Mesendoderm (in vitro differentiated cells): ENCODE data around the gene SLC26A1.

Experiments
- DNase-seq: peaks from one replicate; pipeline ENCODE4 v3.0.0; 2013
- H2AK5ac ChIP-seq: 2 replicates; pipeline ENCODE4 v1.6.1; 2013; ENCODE audit warnings: low read length, inconsistent platforms
- H2BK120ac ChIP-seq: 2 replicates; pipeline ENCODE4 v1.6.1; 2013; ENCODE audit warnings: low read depth, mild to moderate bottlenecking, low read length, moderate library complexity, mixed read lengths
- H2BK15ac ChIP-seq: replicated peaks from 2 replicates; pipeline ENCODE4 v1.6.1; 2013; ENCODE audit warnings: low read depth, mild to moderate bottlenecking, moderate library complexity
- H2BK5ac ChIP-seq: 2 replicates; pipeline ENCODE4 v1.6.1; 2013; ENCODE audit warnings: low read length, inconsistent platforms
- H3K18ac ChIP-seq: 2 replicates; pipeline ENCODE4 v1.6.1; 2013; ENCODE audit warnings: mild to moderate bottlenecking, low read length, mixed read lengths
- H3K23ac ChIP-seq: one replicate; pipeline ENCODE4 v1.6.1; 2013; ENCODE audit warnings: low read length
- H3K27ac ChIP-seq: 2 replicates; pipeline ENCODE4 v1.5.1; 2013; ENCODE audit warnings: low read depth, mild to moderate bottlenecking, inconsistent platforms, low read length, moderate library complexity
- H3K27me3 ChIP-seq: 2 replicates; pipeline ENCODE4 v1.6.1; 2013; ENCODE audit warnings: low read length, control low read depth, mild to moderate bottlenecking, inconsistent platforms; ENCODE audit not compliant: insufficient read depth, poor library complexity
- H3K36me3 ChIP-seq: 2 replicates; pipeline ENCODE4 v1.6.1; 2013; ENCODE audit warnings: low read length, inconsistent platforms; ENCODE audit not compliant: control insufficient read depth, insufficient read depth
- H3K4ac ChIP-seq: one replicate; pipeline ENCODE4 v1.6.1; 2013; ENCODE audit warnings: low read depth, mild to moderate bottlenecking, low read length, moderate library complexity
- H3K4me1 ChIP-seq: 2 replicates; pipeline ENCODE4 v1.6.1; 2013; ENCODE audit warnings: low read depth, low read length, inconsistent platforms; ENCODE audit not compliant: control insufficient read depth
- H3K4me2 ChIP-seq: 2 replicates; pipeline ENCODE4 v1.6.1; 2013; ENCODE audit warnings: low read length
- H3K4me3 ChIP-seq: 2 replicates; pipeline ENCODE4 v1.5.1; 2013; ENCODE audit warnings: mild to moderate bottlenecking, low read length
- H3K56ac ChIP-seq: one replicate; pipeline ENCODE4 v1.6.1; 2013; ENCODE audit warnings: low read length
- H3K79me1 ChIP-seq: 2 replicates; pipeline ENCODE4 v1.6.1; 2013; ENCODE audit warnings: low read length, inconsistent platforms
- H3K79me2 ChIP-seq: 2 replicates; pipeline ENCODE4 v1.6.1; 2013; ENCODE audit warnings: mild to moderate bottlenecking, low read length; ENCODE audit not compliant: control insufficient read depth, insufficient read depth
- H3K9ac ChIP-seq: 2 replicates; pipeline ENCODE4 v1.6.1; 2013; ENCODE audit warnings: low read length, inconsistent platforms
- H4K5ac ChIP-seq: one replicate; pipeline ENCODE4 v1.6.1; 2013; ENCODE audit warnings: low read length
- H4K8ac ChIP-seq: one replicate; pipeline ENCODE4 v1.6.1; 2013; ENCODE audit warnings: low read depth, mild to moderate bottlenecking, control low read depth, low read length, moderate library complexity
- WGBS: extraction: QIAGEN DNeasy Blood & Tissue Kit; methylation state at CpG from one replicate; pipeline ENCODE4 v1.1.7; 2013; ENCODE audit warnings: low lambda C conversion rate, missing lambda C conversion rate; ENCODE audit not compliant: insufficient coverage; ENCODE audit errors: extremely low coverage; 5-methylcytosine and 5-hydroxymethylcytosine counted together

Gene SLC26A1

GRCh38 chr4:965766-966134 is 27.5 kb downstream of the SLC26A1 start:
- Histone ChIP-seq H3K36me3 (no peaks in the 10 kb centered on the region), H3K27ac (no peak overlapping the region), H3K4me3 (no peak overlapping the region), H3K4me2 (no peak overlapping the region), H2BK120ac (no peak overlapping the region), H2BK15ac (no peak overlapping the region), H3K18ac (no peak overlapping the region), H4K8ac (no peak overlapping the region), H4K5ac (no peak overlapping the region), H3K56ac (no peak overlapping the region), H3K23ac (no peak overlapping the region), H3K4ac (no peak overlapping the region), H3K27me3 (peaks cover 5% of the 10 kb centered on the region), H3K79me2 (no peaks in the 10 kb centered on the region), H3K79me1 (no peaks in the 10 kb centered on the region), H3K9ac (no peak overlapping the region), H2BK5ac (no peak overlapping the region), H2AK5ac (no peak overlapping the region), H3K4me1 (peaks cover 8% of the 10 kb centered on the region)
- no CpG with 5 or more reads among the region's 21 CpGs for WGBS
- DNase-seq, result no peak

GRCh38 chr4:965048-965765 is 28.0 kb downstream of the SLC26A1 start:
- Histone ChIP-seq H3K79me1 (no peaks in the 10 kb centered on the region), H2AK5ac (no peak overlapping the region), H3K4ac (no peak overlapping the region), H4K5ac (no peak overlapping the region), H3K27me3 (peaks cover 5% of the 10 kb centered on the region), H3K18ac (no peak overlapping the region), H3K4me1 (peaks cover 3% of the 10 kb centered on the region), H3K27ac (no peak overlapping the region), H3K4me3 (no peak overlapping the region), H2BK15ac (no peak overlapping the region), H3K56ac (no peak overlapping the region), H3K79me2 (no peaks in the 10 kb centered on the region), H3K9ac (no peak overlapping the region), H3K36me3 (no peaks in the 10 kb centered on the region), H4K8ac (no peak overlapping the region), H3K4me2 (no peak overlapping the region), H2BK120ac (no peak overlapping the region), H3K23ac (no peak overlapping the region), H2BK5ac (no peak overlapping the region)
- DNase-seq, result no peak
- no CpG with 5 or more reads among the region's 26 CpGs for WGBS

- DNase-seq, result no peak
- no peak overlapping the region for H4K5ac ChIP-seq
- H3K9ac ChIP-seq, result no peak overlapping the region
- H2BK5ac ChIP-seq, result no peak overlapping the region
- no CpG with 5 or more reads among the region's 23 CpGs for WGBS
- no peak overlapping the region for H3K18ac ChIP-seq
- H3K36me3 ChIP-seq, result no peaks in the 10 kb centered on the region
- no peak overlapping the region for H3K4me3 ChIP-seq
- no peak overlapping the region for H2BK120ac ChIP-seq
- H3K23ac ChIP-seq, result no peak overlapping the region
- H3K79me1 ChIP-seq, result no peaks in the 10 kb centered on the region
- H2BK15ac ChIP-seq, result no peak overlapping the region
- no peak overlapping the region for H4K8ac ChIP-seq
- H3K27me3 ChIP-seq, result peaks cover 5% of the 10 kb centered on the region
- H3K27ac ChIP-seq, result no peak overlapping the region
- H3K4me1 ChIP-seq, result no peaks in the 10 kb centered on the region
- no peak overlapping the region for H3K56ac ChIP-seq
- no peak overlapping the region for H3K4ac ChIP-seq
- no peaks in the 10 kb centered on the region for H3K79me2 ChIP-seq
- no peak overlapping the region for H3K4me2 ChIP-seq
- no peak overlapping the region for H2AK5ac ChIP-seq
These were observed 28.7 kb downstream of the SLC26A1 start for GRCh38 chr4:964346-965025.

- no peak for DNase-seq
These were observed 29.7 kb downstream of the SLC26A1 start for GRCh38 chr4:963276-964225.

GRCh38 chr4:962231-963208 is 30.7 kb downstream of the SLC26A1 start:
- WGBS, result no CpG with 5 or more reads among the region's 54 CpGs

More at GRCh38 chr4:963276-964225, 29.7 kb downstream of the SLC26A1 start:
- H3K18ac ChIP-seq, result no peak overlapping the region
- no peak overlapping the region for H3K27ac ChIP-seq
- no peak overlapping the region for H2BK120ac ChIP-seq
- H4K5ac ChIP-seq, result no peak overlapping the region
- no peak overlapping the region for H4K8ac ChIP-seq
- H3K23ac ChIP-seq, result no peak overlapping the region
- H3K4me1 ChIP-seq, result no peaks in the 10 kb centered on the region
- no peaks in the 10 kb centered on the region for H3K79me2 ChIP-seq
- peaks cover 5% of the 10 kb centered on the region for H3K27me3 ChIP-seq
- H3K79me1 ChIP-seq, result no peaks in the 10 kb centered on the region
- no peak overlapping the region for H2AK5ac ChIP-seq
- no peak overlapping the region for H3K4me2 ChIP-seq
- no CpG with 5 or more reads among the region's 39 CpGs for WGBS
- H3K9ac ChIP-seq, result no peak overlapping the region
- H3K4ac ChIP-seq, result no peak overlapping the region
- H3K4me3 ChIP-seq, result no peak overlapping the region
- H2BK15ac ChIP-seq, result no peak overlapping the region
- H2BK5ac ChIP-seq, result no peak overlapping the region
- no peak overlapping the region for H3K56ac ChIP-seq
- no peaks in the 10 kb centered on the region for H3K36me3 ChIP-seq

More at GRCh38 chr4:962231-963208, 30.7 kb downstream of the SLC26A1 start:
- no peak overlapping the region for H3K27ac ChIP-seq
- H3K4ac ChIP-seq, result no peak overlapping the region
- no peaks in the 10 kb centered on the region for H3K79me2 ChIP-seq
- no peak overlapping the region for H3K4me3 ChIP-seq
- no peak for DNase-seq
- no peak overlapping the region for H3K18ac ChIP-seq
- no peak overlapping the region for H3K4me2 ChIP-seq
- no peaks in the 10 kb centered on the region for H3K79me1 ChIP-seq
- H4K8ac ChIP-seq, result no peak overlapping the region
- H3K56ac ChIP-seq, result no peak overlapping the region
- no peak overlapping the region for H2AK5ac ChIP-seq
- H3K27me3 ChIP-seq, result peaks cover 2% of the 10 kb centered on the region
- H3K9ac ChIP-seq, result no peak overlapping the region
- H2BK15ac ChIP-seq, result no peak overlapping the region
- H2BK5ac ChIP-seq, result no peak overlapping the region
- H4K5ac ChIP-seq, result no peak overlapping the region
- no peaks in the 10 kb centered on the region for H3K36me3 ChIP-seq
- no peaks in the 10 kb centered on the region for H3K4me1 ChIP-seq
- no peak overlapping the region for H2BK120ac ChIP-seq
- H3K23ac ChIP-seq, result no peak overlapping the region
